ENCODE data around the gene ERVH48-1.
"Not testable (repeated sequence)": the region's sequence is repeated elsewhere in the genome, so short reads cannot be mapped to it uniquely, and the experiment has no call there.

ERVH48-1 gene

GRCh38 chr21:42939582-42940413, 14.4 kb upstream of the ERVH48-1 start:
- no peak for DNase-seq (ENCODE audit: low read depth in 2 of 2)

- not testable (repeated sequence) for DNase-seq (ENCODE audit: low read depth in 2 of 2)
Observed at GRCh38 chr21:42938606-42938995, 13.2 kb upstream of the ERVH48-1 start.

- no peak for DNase-seq (ENCODE audit: low read depth in 2 of 2)
Observed at GRCh38 chr21:42937960-42938605, 12.7 kb upstream of the ERVH48-1 start.

GRCh38 chr21:42937034-42937940, 11.9 kb upstream of the ERVH48-1 start:
- not testable (repeated sequence) for DNase-seq (ENCODE audit: low read depth in 2 of 2)

GRCh38 chr21:42936360-42936759, 10.9 kb upstream of the ERVH48-1 start:
- DNase-seq (ENCODE audit: low read depth in 2 of 2): not testable (repeated sequence)

- not testable (repeated sequence) for DNase-seq (ENCODE audit: low read depth in 2 of 2)
Observed at GRCh38 chr21:42933973-42934372, 8.5 kb upstream of the ERVH48-1 start.

GRCh38 chr21:42933137-42933970, 7.9 kb upstream of the ERVH48-1 start:
- DNase-seq (ENCODE audit: low read depth in 2 of 2): not testable (repeated sequence)

GRCh38 chr21:42932378-42933136, 7.1 kb upstream of the ERVH48-1 start:
- DNase-seq (ENCODE audit: low read depth in 2 of 2): not testable (repeated sequence)

- DNase-seq (ENCODE audit: low read depth in 2 of 2): no peak
Observed at GRCh38 chr21:42931560-42932235, 6.3 kb upstream of the ERVH48-1 start.

- no peak for DNase-seq (ENCODE audit: low read depth in 2 of 2)
Observed at GRCh38 chr21:42929969-42930368, 4.5 kb upstream of the ERVH48-1 start.

GRCh38 chr21:42927474-42928200, 2.2 kb upstream of the ERVH48-1 start:
- not testable (repeated sequence) for DNase-seq (ENCODE audit: low read depth in 2 of 2)

GRCh38 chr21:42924433-42924751, 1.0 kb downstream of the ERVH48-1 start:
- no peak for DNase-seq (ENCODE audit: low read depth in 2 of 2)

GRCh38 chr21:42923553-42924432, 1.6 kb downstream of the ERVH48-1 start:
- peak; percentile 55 to 60 for DNase-seq (ENCODE audit: low read depth in 2 of 2)

- no peak for DNase-seq (ENCODE audit: low read depth in 2 of 2)
Observed at GRCh38 chr21:42922918-42923317, 2.5 kb downstream of the ERVH48-1 start.

GRCh38 chr21:42921927-42922326, 3.5 kb downstream of the ERVH48-1 start:
- DNase-seq (ENCODE audit: low read depth in 2 of 2): no peak

GRCh38 chr21:42918291-42918690, 7.1 kb downstream of the ERVH48-1 start:
- DNase-seq (ENCODE audit: low read depth in 2 of 2): no peak

- no peak for DNase-seq (ENCODE audit: low read depth in 2 of 2)
Observed at GRCh38 chr21:42913476-42913875, 12.0 kb downstream of the ERVH48-1 start.

- not testable (repeated sequence) for DNase-seq (ENCODE audit: low read depth in 2 of 2)
Observed at GRCh38 chr21:42911920-42912319, 13.5 kb downstream of the ERVH48-1 start.
